Sigmoid colon (tissue), 3 donors: ENCODE results near the gene USP31.

Source experiments
- CTCF ChIP-seq, 4 experiments: fragments of 450-650 bp in 3 of 4; fragments of 200-600 bp in 1 of 4; IDR thresholded peaks; one replicate each; pipeline ENCODE4 v1.5.1; 2016 to 2019; ENCODE audit warnings: antibody characterized with exemption in 4 of 4, mild to moderate bottlenecking in 3 of 4, moderate library complexity in 2 of 4
- POLR2A ChIP-seq, 2 donors: fragments of 450-650 bp; IDR thresholded peaks; one replicate each; pipeline ENCODE4 v1.6.1; 2016; ENCODE audit warnings: antibody characterized with exemption in 2 of 2, mild to moderate bottlenecking in 2 of 2, moderate library complexity in 2 of 2

- no peak for TF ChIP-seq CTCF (IDR thresholded peaks at IDR 0.05)
- no peak for TF ChIP-seq POLR2A (IDR thresholded peaks at IDR 0.05)
These were observed 77.8 kb downstream of the USP31 start for GRCh38 chr16:23071196-23072083.
